Activated naive CD4-positive, alpha-beta T cell treated with anti-CD3 and anti-CD28 coated beads, Interleukin-2, amount 50 U/mL, for 72 hours (primary cell): Measurements from ENCODE around the gene STAC. TPM values are rescaled to one million over a fixed set of nuclear protein-coding genes. Genes with fewer than 3 reads are reported as not detected.
"Not testable (repeated sequence)": the region's sequence is repeated elsewhere in the genome, so short reads cannot be mapped to it uniquely, and the experiment has no call there.

Source experiments
- ATAC-seq, 2 donors: fragments of 150-1000 bp; cut with Tn5 transposase; 2 replicates each; pipeline ENCODE4 v1.10.0; 2021; ENCODE audit warnings: mild to moderate bottlenecking in 2 of 2, moderate library complexity in 2 of 2
- DNase-seq, 2 donors: peaks; one replicate each; pipeline ENCODE4 v3.0.0; 2021 to 2022; ENCODE audit warnings: low spot score in 2 of 2
- H3K27ac Mint-ChIP-seq, 2 donors: one replicate each; pipeline ENCODE4 v1.8.0; 2022; ENCODE audit warnings: mild to moderate bottlenecking in 2 of 2, mixed read lengths in 2 of 2
- H3K36me3 Mint-ChIP-seq, 2 donors: one replicate each; pipeline ENCODE4 v1.8.0; 2022; ENCODE audit warnings: mixed read lengths in 2 of 2
- H3K9me3 Mint-ChIP-seq, 2 donors: one replicate each; pipeline ENCODE4 v1.8.0; 2022; ENCODE audit warnings: mixed read lengths in 2 of 2
- total RNA-seq, 2 donors: library from RNA; stranded (reverse); gene quantifications; one replicate each; pipeline ENCODE4 v1.2.3, GENCODE V29; 2022

The STAC gene
- total RNA-seq, 2 donors from 2014 or later, result not detected

DNA sequence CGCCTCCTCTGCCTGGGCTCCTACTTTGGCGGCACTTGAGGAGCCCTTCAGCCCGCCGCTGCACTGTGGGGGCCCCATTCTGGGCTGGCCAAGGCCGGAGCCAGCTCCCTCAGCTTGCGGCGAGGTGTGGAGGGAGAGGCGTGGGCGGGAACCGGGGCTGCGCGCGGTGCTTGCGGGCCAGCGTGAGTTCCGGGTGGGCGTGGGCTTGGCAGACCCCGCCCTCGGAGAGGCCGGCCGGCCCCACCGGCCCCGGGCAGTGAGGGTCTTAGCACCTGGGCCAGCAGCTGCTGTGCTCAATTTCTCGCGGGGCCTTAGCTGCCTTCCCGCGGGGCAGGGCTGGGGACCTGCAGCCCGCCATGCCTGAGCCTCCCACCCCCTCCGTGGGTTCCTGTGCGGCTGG lies 72.9 kb downstream of the STAC start:
- DNase-seq, H3K27ac Mint-ChIP-seq: not testable (repeated sequence)

DNA sequence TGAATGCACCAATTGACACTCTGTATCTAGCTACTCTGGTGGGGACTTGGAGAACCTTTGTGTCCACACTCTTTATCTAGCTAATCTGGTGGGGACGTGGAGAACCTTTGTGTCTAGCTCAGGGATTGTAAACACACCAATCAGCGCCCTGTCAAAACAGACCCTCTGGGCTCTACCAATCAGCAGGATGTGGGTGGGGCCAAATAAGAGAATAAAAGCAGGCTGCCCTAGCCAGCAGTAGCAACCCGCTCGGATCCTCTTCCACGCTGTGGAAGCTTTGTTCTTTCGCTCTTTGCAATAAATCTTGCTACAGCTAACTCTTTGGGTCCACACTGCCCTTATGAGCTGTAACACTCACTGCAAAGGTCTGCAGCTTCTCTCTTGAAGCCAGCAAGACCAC lies 73.6 kb downstream of the STAC start:
- H3K9me3 Mint-ChIP-seq, H3K27ac Mint-ChIP-seq, DNase-seq, H3K36me3 Mint-ChIP-seq, ATAC-seq: not testable (repeated sequence)

More for the DNA sequence above, 72.9 kb downstream of the STAC start:
- H3K36me3 Mint-ChIP-seq, H3K9me3 Mint-ChIP-seq, ATAC-seq: not testable (repeated sequence)

- DNase-seq, result no peak
- Mint-ChIP-seq H3K36me3 (no peaks in the 10 kb centered on the region), H3K9me3 (no peaks in the 10 kb centered on the region), H3K27ac (no peak overlapping the region)
- no peak for ATAC-seq
Measured at GRCh38 chr3:36455406-36455805, 75.1 kb downstream of the STAC start.

DNA sequence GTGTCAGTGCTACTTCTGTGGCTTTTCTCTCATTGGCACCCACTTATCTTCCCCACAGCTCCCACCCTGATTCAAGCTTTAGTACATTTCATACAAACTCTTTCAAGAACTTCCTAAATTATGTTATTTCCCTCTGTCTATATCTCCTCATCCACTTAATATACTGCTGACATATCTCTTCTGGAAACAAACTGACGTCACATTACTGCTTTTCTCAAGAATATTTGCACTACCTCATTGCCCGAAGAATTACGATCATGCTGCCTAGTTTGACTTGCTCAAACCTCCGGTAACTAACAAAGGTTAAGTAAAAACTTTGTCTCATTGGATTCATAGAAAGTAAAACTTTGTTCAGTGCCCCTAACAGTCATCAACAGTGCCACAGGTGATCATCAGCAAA lies 76.5 kb downstream of the STAC start:
- Mint-ChIP-seq H3K36me3 (no peaks in the 10 kb centered on the region), H3K9me3 (peaks cover 0 to 4% of the 10 kb centered on the region in 2 donors), H3K27ac (no peak overlapping the region)
- ATAC-seq, result no peak
- DNase-seq, result no peak

GRCh38 chr3:36457667-36458066 lies 77.4 kb downstream of the STAC start:
- no peak for DNase-seq

DNA sequence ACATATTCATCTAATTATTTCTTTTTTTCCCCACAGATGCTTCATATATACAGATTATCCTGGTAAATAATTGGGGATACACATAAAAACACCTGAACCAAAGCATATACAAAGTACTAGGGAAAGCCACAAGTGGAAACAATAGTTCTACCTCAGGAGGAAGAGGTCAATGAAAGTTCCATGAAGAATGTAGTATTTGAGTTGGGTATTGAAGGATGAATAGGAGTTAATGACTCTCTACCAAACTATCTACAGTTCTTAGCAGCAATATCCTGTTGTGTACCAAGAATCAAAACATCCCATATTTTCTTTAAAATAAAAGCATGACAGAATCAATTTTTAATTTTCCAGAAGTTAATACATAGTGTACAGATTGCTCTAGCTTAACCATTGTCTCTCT lies 78.9 kb downstream of the STAC start:
- ATAC-seq (no peak), DNase-seq (no peak)
- Mint-ChIP-seq H3K36me3 (no peaks in the 10 kb centered on the region), H3K27ac (no peak overlapping the region), H3K9me3 (peaks cover 0 to 4% of the 10 kb centered on the region in 2 donors)

More at GRCh38 chr3:36457667-36458066, 77.4 kb downstream of the STAC start:
- no peak for ATAC-seq
- peaks cover 0 to 4% of the 10 kb centered on the region in 2 donors for H3K9me3 Mint-ChIP-seq
- no peaks in the 10 kb centered on the region for H3K36me3 Mint-ChIP-seq
- no peak overlapping the region for H3K27ac Mint-ChIP-seq

DNA sequence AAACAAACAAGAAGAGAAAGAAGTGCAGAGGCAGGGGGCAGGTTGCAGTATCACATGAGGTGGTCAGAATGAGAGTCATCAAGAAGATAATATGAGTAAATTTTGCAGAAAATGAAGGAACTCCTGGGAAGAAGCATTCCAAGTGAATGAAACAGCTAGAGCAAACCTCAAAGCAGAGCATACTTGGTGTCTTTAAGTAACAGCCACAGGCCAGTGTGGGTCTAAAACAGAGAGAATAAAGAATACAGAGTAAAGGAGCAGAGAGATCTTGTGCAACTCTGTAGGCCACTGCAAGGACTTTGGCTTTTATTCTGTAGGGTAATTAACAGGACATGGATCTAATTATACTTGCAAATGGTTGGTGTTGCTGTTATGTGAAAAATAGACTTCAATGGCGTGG lies 81.3 kb downstream of the STAC start:
- Mint-ChIP-seq H3K27ac (no peak overlapping the region), H3K9me3 (peaks cover 0 to 4% of the 10 kb centered on the region in 2 donors), H3K36me3 (no peaks in the 10 kb centered on the region)
- DNase-seq (no peak), ATAC-seq (no peak)

- not testable (repeated sequence) for DNase-seq, H3K9me3 Mint-ChIP-seq, H3K27ac Mint-ChIP-seq, ATAC-seq, H3K36me3 Mint-ChIP-seq
Measured at GRCh38 chr3:36472045-36472444, 91.7 kb downstream of the STAC start.

GRCh38 chr3:36475558-36475957 lies 95.3 kb downstream of the STAC start:
- peaks cover 7% of the 10 kb centered on the region in 2 donors for H3K9me3 Mint-ChIP-seq
- no peak for DNase-seq
- no peak for ATAC-seq
- H3K27ac Mint-ChIP-seq, result no peak overlapping the region
- H3K36me3 Mint-ChIP-seq, result peaks cover 0 to 8% of the 10 kb centered on the region in 2 donors

DNA sequence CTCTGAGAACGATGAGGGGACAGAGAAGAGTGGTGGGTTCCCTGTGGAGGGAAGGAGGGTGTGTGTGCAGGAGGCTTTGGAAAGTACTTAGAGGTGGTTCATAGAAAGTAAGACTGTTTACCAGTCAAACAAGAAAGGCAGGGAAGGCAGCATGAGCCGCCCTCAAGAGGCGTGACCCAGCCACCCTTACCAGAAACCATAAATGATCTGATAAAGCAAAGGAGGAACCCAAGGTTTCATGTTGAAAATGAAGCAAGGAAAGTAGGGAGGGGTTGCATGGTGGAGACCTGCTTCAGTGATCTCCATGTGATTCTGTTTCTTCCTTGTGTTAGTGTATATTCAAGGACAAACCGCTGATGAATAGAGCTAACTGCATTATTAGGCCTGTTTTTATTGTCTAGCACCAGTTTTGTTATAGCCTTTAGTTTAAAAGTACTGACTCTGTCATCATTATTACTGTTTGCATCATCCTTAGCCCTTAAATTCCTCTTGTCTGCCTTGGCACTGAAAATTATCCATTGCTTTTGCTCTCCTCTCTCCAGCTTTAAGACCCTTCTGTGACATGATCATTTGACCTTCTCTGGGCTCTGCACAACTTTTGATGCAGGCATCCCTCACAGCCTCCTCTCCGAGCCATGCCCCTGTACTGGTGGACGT lies 96.1 kb downstream of the STAC start:
- H3K9me3 Mint-ChIP-seq, result peaks cover 7% of the 10 kb centered on the region in 2 donors
- ATAC-seq (no peak), DNase-seq (no peak)
- H3K36me3 Mint-ChIP-seq, result peaks cover 0 to 8% of the 10 kb centered on the region in 2 donors
- H3K27ac Mint-ChIP-seq, result no peak overlapping the region

DNA sequence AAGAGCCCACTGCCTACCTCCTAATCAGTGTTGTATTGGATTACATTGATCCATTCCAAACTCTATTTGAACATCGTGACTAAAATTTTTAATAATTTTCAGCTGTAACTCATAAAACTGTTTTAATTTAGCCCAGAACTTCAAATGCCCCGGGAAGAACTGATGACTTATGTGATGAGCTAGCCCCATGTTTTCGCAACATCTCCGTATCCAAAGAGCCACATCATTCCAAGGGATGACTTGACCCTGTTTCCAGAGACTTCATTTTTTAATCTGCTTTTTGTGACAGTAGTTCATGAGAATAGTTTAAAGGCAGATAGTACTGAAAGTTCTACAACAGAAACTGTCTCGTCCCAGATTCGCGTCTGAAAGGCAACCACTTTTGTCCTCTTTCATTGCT lies 97.4 kb downstream of the STAC start:
- H3K36me3 Mint-ChIP-seq, result peaks cover 0 to 1% of the 10 kb centered on the region in 2 donors
- DNase-seq, result no peak
- no peak overlapping the region for H3K27ac Mint-ChIP-seq
- H3K9me3 Mint-ChIP-seq, result peaks cover 7% of the 10 kb centered on the region in 2 donors
- no peak for ATAC-seq

DNA sequence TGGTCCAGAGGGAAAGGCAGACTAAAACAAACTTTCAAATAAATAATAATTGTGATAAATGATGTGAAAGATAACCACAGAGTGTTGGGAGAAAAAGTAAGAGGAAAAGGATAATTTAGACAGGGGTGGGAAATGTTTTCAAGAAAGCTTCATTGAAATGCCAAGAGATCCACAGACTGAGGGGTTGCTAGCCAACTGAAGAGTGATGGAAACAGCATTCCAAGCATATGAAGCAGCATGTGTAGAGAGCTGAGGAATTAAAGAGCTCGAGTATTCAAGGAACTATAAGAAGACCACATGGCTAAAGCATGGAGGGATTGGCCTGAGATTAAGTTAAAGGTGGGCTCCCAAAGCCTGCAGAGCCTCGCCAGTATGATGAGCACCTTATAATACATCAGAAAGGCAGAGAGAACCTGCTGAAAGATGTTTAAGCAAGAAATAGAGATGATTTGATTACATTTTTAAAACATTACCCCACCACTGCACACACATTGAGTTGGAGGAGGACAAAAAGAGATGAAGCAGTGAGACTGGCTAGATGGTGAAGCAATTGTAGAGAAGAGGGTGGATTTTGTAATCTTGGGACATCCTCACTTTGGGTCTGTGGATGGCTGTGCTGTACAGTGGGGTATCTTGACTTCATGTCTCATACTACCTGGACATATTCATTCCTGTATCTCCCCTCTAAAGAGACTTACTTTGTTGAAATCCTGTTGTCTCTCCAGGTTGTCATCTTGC lies 100.8 kb downstream of the STAC start:
- no peak for ATAC-seq
- H3K36me3 Mint-ChIP-seq, result no peaks in the 10 kb centered on the region
- H3K9me3 Mint-ChIP-seq, result peaks cover 7% of the 10 kb centered on the region in 2 donors

GRCh38 chr3:36482256-36482655 lies 102.0 kb downstream of the STAC start:
- DNase-seq (no peak), ATAC-seq (no peak)
- no peak overlapping the region for H3K27ac Mint-ChIP-seq
- peaks cover 7% of the 10 kb centered on the region in 2 donors for H3K9me3 Mint-ChIP-seq
- H3K36me3 Mint-ChIP-seq, result no peaks in the 10 kb centered on the region

More for the DNA sequence above, 100.8 kb downstream of the STAC start:
- no peak overlapping the region for H3K27ac Mint-ChIP-seq
- no peak for DNase-seq

DNA sequence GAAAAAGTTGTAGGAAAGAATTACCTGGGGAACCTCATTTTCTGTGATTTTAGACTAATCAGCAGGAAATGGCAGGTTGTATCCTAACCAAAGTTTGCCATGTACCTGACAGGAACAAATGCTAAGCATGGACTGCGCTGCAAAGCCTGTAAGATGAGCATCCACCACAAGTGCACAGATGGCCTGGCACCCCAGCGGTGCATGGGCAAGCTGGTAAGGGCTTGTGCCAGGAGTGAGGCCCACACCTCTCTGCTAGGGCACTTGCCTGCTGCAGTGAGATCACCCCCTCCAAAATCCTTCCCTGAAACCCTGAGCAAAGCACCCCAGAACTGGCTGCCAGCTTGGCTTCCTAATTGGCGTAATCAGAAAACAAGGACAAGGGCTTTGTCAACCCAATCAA lies 102.6 kb downstream of the STAC start:
- no peak for DNase-seq
- ATAC-seq, result no peak
- Mint-ChIP-seq H3K36me3 (no peaks in the 10 kb centered on the region), H3K27ac (no peak overlapping the region), H3K9me3 (peaks cover 7% of the 10 kb centered on the region in 2 donors)

DNA sequence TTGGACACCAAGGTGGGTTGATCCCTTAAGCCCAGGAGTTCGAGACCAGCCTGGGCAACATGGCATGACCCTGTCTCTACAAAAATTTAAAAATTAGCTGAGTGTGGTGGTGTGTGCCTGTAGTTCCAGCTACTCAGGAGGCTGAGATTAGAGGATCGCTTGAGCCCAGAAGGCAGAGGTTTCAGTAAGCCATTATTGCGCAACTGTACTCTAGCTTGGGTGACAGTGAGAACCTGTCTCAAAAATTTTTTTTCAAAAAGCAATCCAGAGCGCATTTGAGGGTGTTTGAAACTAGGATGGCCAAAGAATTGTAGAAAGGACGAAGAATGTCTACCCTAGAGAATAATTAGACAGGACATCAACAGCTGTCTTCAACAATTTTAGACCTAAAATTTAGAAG lies 103.4 kb downstream of the STAC start:
- DNase-seq (no peak), ATAC-seq (no peak)
- no peaks in the 10 kb centered on the region for H3K36me3 Mint-ChIP-seq
- H3K27ac Mint-ChIP-seq, result no peak overlapping the region
- H3K9me3 Mint-ChIP-seq, result peaks cover 7% of the 10 kb centered on the region in 2 donors

DNA sequence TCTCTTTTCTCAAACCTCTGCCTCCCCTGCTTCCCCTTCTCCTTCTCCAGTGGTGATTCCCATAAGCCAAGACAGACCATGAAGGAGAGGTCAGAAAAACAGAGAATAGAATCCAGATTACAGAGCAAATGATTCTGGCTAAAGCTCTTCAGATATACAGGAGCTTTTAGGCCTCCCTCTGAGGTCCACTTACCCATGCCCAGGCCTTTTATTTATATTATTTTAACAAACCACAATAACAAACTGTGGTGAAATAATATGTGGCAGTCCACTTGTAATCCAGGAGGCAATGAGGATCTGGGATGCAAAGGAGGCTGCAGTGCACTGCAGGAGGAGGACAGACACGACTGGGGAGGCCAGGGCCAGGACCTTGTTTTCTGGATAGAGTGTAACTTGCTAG lies 104.1 kb downstream of the STAC start:
- no peak for DNase-seq
- Mint-ChIP-seq H3K9me3 (peaks cover under 1% of the 10 kb centered on the region in 2 donors), H3K27ac (no peak overlapping the region), H3K36me3 (no peaks in the 10 kb centered on the region)
- ATAC-seq, result no peak

- H3K27ac Mint-ChIP-seq, result no peak overlapping the region
- H3K36me3 Mint-ChIP-seq, result no peaks in the 10 kb centered on the region
- no peak for ATAC-seq
- H3K9me3 Mint-ChIP-seq, result no peaks in the 10 kb centered on the region
- DNase-seq, result no peak
Measured at GRCh38 chr3:36486009-36486795, 105.9 kb downstream of the STAC start.
